AML-193 (cell line): ENCODE data around the gene GNAZ.

ENCODE experiments used
- DNase-seq, 2 experiments: peaks; one replicate each; lab custom pipeline; 2025; lab: John Stamatoyannopoulos, UW

GNAZ gene

GRCh38 chr22:23119494-23120414 lies 49.4 kb downstream of the GNAZ start:
- no peak for DNase-seq

- no peak for DNase-seq
Measured at GRCh38 chr22:23120415-23120899, 50.1 kb downstream of the GNAZ start.

GRCh38 chr22:23121000-23121421 lies 50.7 kb downstream of the GNAZ start:
- DNase-seq, result no peak

- no peak for DNase-seq
Measured at GRCh38 chr22:23121424-23121823, 51.1 kb downstream of the GNAZ start.

GRCh38 chr22:23122216-23122957 lies 52.1 kb downstream of the GNAZ start:
- DNase-seq, result no peak

- no peak for DNase-seq
Measured at GRCh38 chr22:23122992-23123803, 52.9 kb downstream of the GNAZ start.

- DNase-seq, result no peak
Measured at GRCh38 chr22:23123804-23124254, 53.5 kb downstream of the GNAZ start.

GRCh38 chr22:23124611-23125511 lies 54.5 kb downstream of the GNAZ start:
- no peak for DNase-seq

- no peak for DNase-seq
Measured at GRCh38 chr22:23125512-23126103, 55.3 kb downstream of the GNAZ start.

- DNase-seq, result no peak
Measured at GRCh38 chr22:23126165-23127054, 56.1 kb downstream of the GNAZ start.

GRCh38 chr22:23127055-23127756 lies 56.9 kb downstream of the GNAZ start:
- DNase-seq, result no peak

- no peak for DNase-seq
Measured at GRCh38 chr22:23127788-23128187, 57.5 kb downstream of the GNAZ start.

- peak; percentile 17 to 39 for DNase-seq
Measured at GRCh38 chr22:23128269-23129108, 58.2 kb downstream of the GNAZ start.

- DNase-seq, result no peak
Measured at GRCh38 chr22:23129149-23129548, 58.8 kb downstream of the GNAZ start.

GRCh38 chr22:23130697-23131096 lies 60.4 kb downstream of the GNAZ start:
- DNase-seq, result no peak

GRCh38 chr22:23131931-23132330 lies 61.6 kb downstream of the GNAZ start:
- DNase-seq, result no peak

- no peak for DNase-seq
Measured at GRCh38 chr22:23132376-23133091, 62.2 kb downstream of the GNAZ start.
